IPS-15b (cell line): ENCODE measurements around the gene TSPAN18.

Experiments used
- H3K27me3 ChIP-seq: one replicate; pipeline ENCODE4 v1.6.1; 2013; ENCODE audit warnings: low read length; ENCODE audit not compliant: control insufficient read depth, insufficient read depth
- H3K36me3 ChIP-seq: one replicate; pipeline ENCODE4 v1.6.1; 2013; ENCODE audit warnings: low read length; ENCODE audit not compliant: control insufficient read depth, insufficient read depth
- H3K4me1 ChIP-seq: one replicate; pipeline ENCODE4 v1.6.1; 2013; ENCODE audit warnings: mild to moderate bottlenecking, low read length; ENCODE audit not compliant: control insufficient read depth, insufficient read depth
- H3K4me3 ChIP-seq: one replicate; pipeline ENCODE4 v1.5.1; 2013; ENCODE audit warnings: low read depth, low read length
- H3K9ac ChIP-seq: one replicate; pipeline ENCODE4 v1.6.1; 2013; ENCODE audit warnings: low read depth, mild to moderate bottlenecking, low read length
- H3K9me3 ChIP-seq: one replicate; pipeline ENCODE4 v1.6.1; 2013; ENCODE audit warnings: mild to moderate bottlenecking, low read length; ENCODE audit not compliant: control insufficient read depth, insufficient read depth

Gene TSPAN18

GRCh38 chr11:44931466-44931865 is 204.7 kb downstream of the TSPAN18 start:
- H3K4me3 ChIP-seq: no peak overlapping the region
- no peaks in the 10 kb centered on the region for H3K27me3 ChIP-seq
- H3K9me3 ChIP-seq: no peaks in the 10 kb centered on the region
- peak overlapping the region; percentile 54 for H3K9ac ChIP-seq
- H3K4me1 ChIP-seq: peaks cover 8% of the 10 kb centered on the region
- peaks cover 15% of the 10 kb centered on the region for H3K36me3 ChIP-seq

DNA sequence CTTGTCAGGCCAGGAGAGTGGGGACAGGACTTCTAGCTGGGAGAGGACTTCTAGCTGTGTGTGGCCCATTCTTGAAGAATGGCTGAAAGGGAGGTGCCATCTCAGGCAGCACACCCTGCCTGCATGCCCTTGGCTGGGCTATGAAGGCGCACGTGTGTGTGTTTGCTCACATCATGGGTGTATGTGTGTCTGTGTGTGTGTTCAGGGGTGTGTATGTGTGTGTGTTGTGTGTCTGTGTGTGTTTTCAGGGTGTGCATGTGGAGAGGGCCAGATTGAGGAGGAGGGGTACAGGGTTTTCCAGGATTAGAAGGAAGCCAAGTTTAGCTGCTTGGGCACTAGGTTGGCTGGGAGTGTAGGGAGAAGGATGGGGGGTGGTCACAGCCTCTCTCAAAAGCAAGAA is 207.3 kb downstream of the TSPAN18 start:
- Histone ChIP-seq H3K9ac (no peak overlapping the region), H3K9me3 (no peaks in the 10 kb centered on the region), H3K4me1 (no peaks in the 10 kb centered on the region), H3K36me3 (peaks cover 17% of the 10 kb centered on the region), H3K4me3 (no peak overlapping the region), H3K27me3 (no peaks in the 10 kb centered on the region)

GRCh38 chr11:44934735-44935250 is 208.0 kb downstream of the TSPAN18 start:
- Histone ChIP-seq H3K36me3 (peaks cover 17% of the 10 kb centered on the region), H3K9ac (no peak overlapping the region), H3K27me3 (no peaks in the 10 kb centered on the region), H3K4me3 (no peak overlapping the region), H3K4me1 (no peaks in the 10 kb centered on the region), H3K9me3 (no peaks in the 10 kb centered on the region)

DNA sequence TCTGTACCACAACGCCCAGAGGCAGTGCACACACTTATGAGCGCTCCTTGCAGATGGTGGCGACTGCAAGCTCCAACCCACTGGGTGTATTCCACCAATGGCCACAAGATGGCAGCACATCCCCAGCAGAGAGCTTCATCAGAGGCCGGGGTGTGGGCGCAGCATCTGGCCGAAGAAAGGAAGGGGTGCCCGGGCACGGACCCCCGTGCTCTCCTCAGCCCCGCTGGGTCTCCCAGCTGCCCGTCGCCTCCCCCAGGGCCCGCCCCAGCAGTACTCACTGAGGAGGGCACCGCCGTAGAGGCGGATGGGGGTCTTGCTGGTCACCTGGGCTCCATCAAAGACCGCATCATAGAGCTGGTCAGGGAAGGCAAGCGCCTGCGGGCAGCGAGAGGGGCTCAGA is 209.8 kb downstream of the TSPAN18 start:
- peaks cover 23% of the 10 kb centered on the region for H3K36me3 ChIP-seq
- H3K27me3 ChIP-seq: no peaks in the 10 kb centered on the region
- H3K4me1 ChIP-seq: no peaks in the 10 kb centered on the region
- no peaks in the 10 kb centered on the region for H3K9me3 ChIP-seq
- H3K4me3 ChIP-seq: no peak overlapping the region
- no peak overlapping the region for H3K9ac ChIP-seq

DNA sequence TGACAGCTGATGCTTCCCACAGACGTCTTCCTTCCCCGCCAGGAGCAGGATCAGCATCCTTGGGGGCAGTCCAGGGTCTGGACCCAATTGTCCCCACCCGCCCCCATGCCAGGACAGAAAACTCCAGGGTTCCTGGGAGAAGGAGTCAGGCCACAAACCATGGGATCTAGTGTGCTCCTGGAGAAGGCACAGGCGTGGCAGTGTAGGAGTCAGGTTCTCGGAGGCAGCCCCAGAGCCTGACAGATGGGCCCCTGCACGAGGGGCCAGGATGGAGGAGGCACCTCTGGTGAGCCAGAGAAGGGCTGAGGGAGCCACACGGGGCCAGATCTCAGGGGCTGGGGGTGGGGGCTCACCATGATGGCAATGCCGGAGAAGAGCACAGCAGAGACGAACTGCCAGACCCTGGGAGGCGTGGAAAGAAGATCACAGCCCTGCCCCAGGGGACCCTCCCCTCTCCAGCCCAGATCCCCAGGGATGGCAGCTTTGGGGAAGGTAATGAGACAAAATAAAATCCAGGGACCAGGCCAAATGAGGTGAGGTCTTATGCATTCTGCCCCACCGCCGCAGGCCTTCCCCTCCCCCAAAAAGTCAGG is 210.3 kb downstream of the TSPAN18 start:
- Histone ChIP-seq H3K36me3 (peaks cover 23% of the 10 kb centered on the region), H3K4me1 (no peaks in the 10 kb centered on the region), H3K4me3 (no peak overlapping the region), H3K9ac (no peak overlapping the region), H3K27me3 (no peaks in the 10 kb centered on the region), H3K9me3 (no peaks in the 10 kb centered on the region)

GRCh38 chr11:44938066-44938691 is 211.4 kb downstream of the TSPAN18 start:
- H3K4me3 ChIP-seq: no peak overlapping the region
- peaks cover 27% of the 10 kb centered on the region for H3K36me3 ChIP-seq
- H3K9ac ChIP-seq: no peak overlapping the region
- H3K9me3 ChIP-seq: no peaks in the 10 kb centered on the region
- H3K4me1 ChIP-seq: no peaks in the 10 kb centered on the region
- H3K27me3 ChIP-seq: no peaks in the 10 kb centered on the region

GRCh38 chr11:44939673-44940395 is 213.1 kb downstream of the TSPAN18 start:
- peaks cover 18% of the 10 kb centered on the region for H3K36me3 ChIP-seq
- H3K9me3 ChIP-seq: no peaks in the 10 kb centered on the region
- H3K9ac ChIP-seq: no peak overlapping the region
- H3K4me1 ChIP-seq: peaks cover 12% of the 10 kb centered on the region
- no peaks in the 10 kb centered on the region for H3K27me3 ChIP-seq
- no peak overlapping the region for H3K4me3 ChIP-seq

DNA sequence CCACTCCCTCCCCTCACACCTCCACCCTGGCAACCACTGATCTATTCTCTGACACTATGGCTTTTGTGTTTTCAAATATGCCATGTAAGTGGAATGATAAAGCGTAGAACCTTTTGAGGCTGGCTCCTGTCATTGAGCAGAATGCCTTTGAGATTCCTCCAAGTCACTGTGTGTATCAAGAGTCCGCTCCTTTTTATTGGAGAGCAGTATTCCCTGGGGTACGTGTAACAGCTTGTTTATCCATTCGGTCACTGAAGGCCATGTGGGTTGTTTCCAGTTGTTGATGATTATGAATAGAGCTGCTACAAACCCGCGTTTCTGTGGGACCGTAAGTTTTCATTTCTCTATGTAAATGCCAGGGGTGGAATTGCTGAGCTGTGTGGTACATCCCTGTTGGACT is 213.6 kb downstream of the TSPAN18 start:
- Histone ChIP-seq H3K27me3 (no peaks in the 10 kb centered on the region), H3K36me3 (peaks cover 12% of the 10 kb centered on the region)

GRCh38 chr11:44940835-44941234 is 214.1 kb downstream of the TSPAN18 start:
- Histone ChIP-seq H3K4me3 (no peak overlapping the region), H3K9ac (no peak overlapping the region), H3K4me1 (peaks cover 15% of the 10 kb centered on the region), H3K36me3 (peaks cover 12% of the 10 kb centered on the region), H3K9me3 (no peaks in the 10 kb centered on the region), H3K27me3 (no peaks in the 10 kb centered on the region)

More for the DNA sequence above, 213.6 kb downstream of the TSPAN18 start:
- Histone ChIP-seq H3K9ac (no peak overlapping the region), H3K9me3 (no peaks in the 10 kb centered on the region), H3K4me3 (no peak overlapping the region), H3K4me1 (peaks cover 15% of the 10 kb centered on the region)

DNA sequence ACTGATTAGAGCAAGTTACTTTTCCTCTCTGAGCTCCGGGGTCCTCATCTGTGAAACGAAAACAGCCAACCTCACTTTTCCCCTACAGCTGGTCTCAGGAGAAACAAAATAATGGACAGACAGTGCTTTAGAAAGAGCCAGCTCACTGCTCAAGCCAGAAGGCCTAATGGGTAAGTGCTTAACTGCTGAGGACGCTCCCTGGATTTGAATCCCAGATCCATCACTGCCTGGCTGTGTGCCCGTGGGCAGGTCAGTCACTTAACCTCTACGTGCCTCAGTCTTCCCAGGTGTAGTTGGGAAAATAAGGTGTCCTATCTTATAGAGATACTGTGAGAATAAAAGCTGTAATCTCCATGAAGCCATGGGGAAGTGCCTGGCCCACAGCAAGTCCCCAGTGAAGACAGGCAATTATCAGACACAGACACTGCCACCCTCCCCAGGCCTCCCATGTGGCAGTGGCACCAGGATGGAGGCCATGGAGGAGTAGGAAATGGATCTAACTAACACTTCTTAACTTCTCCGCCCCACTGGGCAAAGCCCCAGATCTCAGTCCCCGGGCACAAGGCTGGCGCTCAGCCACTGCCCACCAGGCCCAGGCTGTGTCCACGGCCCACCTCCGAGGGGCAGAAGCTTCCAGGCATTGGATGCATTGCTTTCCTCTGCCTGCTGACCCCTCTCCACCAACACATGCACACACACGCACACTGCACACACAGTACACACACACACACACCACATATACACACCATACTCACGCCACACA is 214.7 kb downstream of the TSPAN18 start:
- Histone ChIP-seq H3K9ac (no peak overlapping the region), H3K9me3 (no peaks in the 10 kb centered on the region), H3K4me3 (no peak overlapping the region), H3K4me1 (peaks cover 15% of the 10 kb centered on the region), H3K27me3 (no peaks in the 10 kb centered on the region), H3K36me3 (peaks cover 16% of the 10 kb centered on the region)

- no peak overlapping the region for H3K9ac ChIP-seq
- H3K9me3 ChIP-seq: no peaks in the 10 kb centered on the region
- H3K36me3 ChIP-seq: peaks cover 20% of the 10 kb centered on the region
- no peak overlapping the region for H3K4me3 ChIP-seq
- no peaks in the 10 kb centered on the region for H3K27me3 ChIP-seq
- peaks cover 15% of the 10 kb centered on the region for H3K4me1 ChIP-seq
Measured at GRCh38 chr11:44942029-44942955, 215.5 kb downstream of the TSPAN18 start.
